Activated T-cell treated with anti-CD3 and anti-CD28 coated beads for 4 hours (primary cell): ENCODE measurements around the gene CDH13.

Experiments used
- DNase-seq: peaks from one replicate; pipeline ENCODE4 v3.0.0-alpha.2; 2020

The CDH13 gene

GRCh38 chr16:82793528-82794245 is 166.9 kb downstream of the CDH13 start:
- no peak for DNase-seq

GRCh38 chr16:82796047-82796446 is 169.3 kb downstream of the CDH13 start:
- DNase-seq = no peak

- no peak for DNase-seq
These were observed 174.6 kb downstream of the CDH13 start for GRCh38 chr16:82801361-82801760.

- DNase-seq = no peak
These were observed 179.1 kb downstream of the CDH13 start for GRCh38 chr16:82805866-82806265.

- DNase-seq = no peak
These were observed 180.5 kb downstream of the CDH13 start for GRCh38 chr16:82807311-82807710.

GRCh38 chr16:82808036-82808435 is 181.3 kb downstream of the CDH13 start:
- DNase-seq = no peak

GRCh38 chr16:82810077-82810476 is 183.3 kb downstream of the CDH13 start:
- DNase-seq = no peak

GRCh38 chr16:82814059-82814458 is 187.3 kb downstream of the CDH13 start:
- DNase-seq = no peak

- DNase-seq = no peak
These were observed 192.5 kb downstream of the CDH13 start for GRCh38 chr16:82819286-82819685.

- DNase-seq = no peak
These were observed 194.1 kb downstream of the CDH13 start for GRCh38 chr16:82820855-82821254.

- no peak for DNase-seq
These were observed 197.6 kb downstream of the CDH13 start for GRCh38 chr16:82824408-82824807.

GRCh38 chr16:82829301-82829700 is 202.5 kb downstream of the CDH13 start:
- DNase-seq = no peak

GRCh38 chr16:82830944-82831343 is 204.2 kb downstream of the CDH13 start:
- no peak for DNase-seq

GRCh38 chr16:82832821-82833220 is 206.1 kb downstream of the CDH13 start:
- DNase-seq = no peak

GRCh38 chr16:82833378-82833993 is 206.7 kb downstream of the CDH13 start:
- no peak for DNase-seq

GRCh38 chr16:82834151-82834815 is 207.5 kb downstream of the CDH13 start:
- no peak for DNase-seq

GRCh38 chr16:82835487-82836155 is 208.9 kb downstream of the CDH13 start:
- no peak for DNase-seq

- no peak for DNase-seq
These were observed 214.3 kb downstream of the CDH13 start for GRCh38 chr16:82841108-82841507.

- no peak for DNase-seq
These were observed 217.0 kb downstream of the CDH13 start for GRCh38 chr16:82843606-82844271.

GRCh38 chr16:82845116-82845515 is 218.3 kb downstream of the CDH13 start:
- DNase-seq = no peak

GRCh38 chr16:82846806-82847205 is 220.0 kb downstream of the CDH13 start:
- DNase-seq = no peak

GRCh38 chr16:82848013-82848412 is 221.2 kb downstream of the CDH13 start:
- DNase-seq = no peak

GRCh38 chr16:82852388-82853008 is 225.7 kb downstream of the CDH13 start:
- DNase-seq = no peak
